DMS153 (cell line): ENCODE measurements around the gene LLGL2.

Experiments used
- DNase-seq: peaks from one replicate; lab custom pipeline; 2025; lab: John Stamatoyannopoulos, UW

Gene LLGL2

GRCh38 chr17:75550139-75550465 lies 24.6 kb downstream of the LLGL2 start:
- no peak for DNase-seq

- no peak for DNase-seq
These were observed 25.8 kb downstream of the LLGL2 start for GRCh38 chr17:75551266-75551665.

GRCh38 chr17:75552425-75553294 lies 27.2 kb downstream of the LLGL2 start:
- DNase-seq, result no peak

- no peak for DNase-seq
These were observed 28.0 kb downstream of the LLGL2 start for GRCh38 chr17:75553295-75554110.

GRCh38 chr17:75555679-75556153 lies 30.2 kb downstream of the LLGL2 start:
- no peak for DNase-seq

- no peak for DNase-seq
These were observed 31.8 kb downstream of the LLGL2 start for GRCh38 chr17:75557075-75557851.

GRCh38 chr17:75557852-75558665 lies 32.6 kb downstream of the LLGL2 start:
- no peak for DNase-seq

GRCh38 chr17:75558666-75559530 lies 33.4 kb downstream of the LLGL2 start:
- no peak for DNase-seq

- DNase-seq, result no peak
These were observed 34.5 kb downstream of the LLGL2 start for GRCh38 chr17:75559958-75560533.

GRCh38 chr17:75561927-75562603 lies 36.6 kb downstream of the LLGL2 start:
- no peak for DNase-seq

- DNase-seq, result no peak
These were observed 37.7 kb downstream of the LLGL2 start for GRCh38 chr17:75563063-75563758.

GRCh38 chr17:75564195-75564594 lies 38.7 kb downstream of the LLGL2 start:
- DNase-seq, result no peak

- DNase-seq, result no peak
These were observed 39.6 kb downstream of the LLGL2 start for GRCh38 chr17:75565066-75565465.

- no peak for DNase-seq
These were observed 40.1 kb downstream of the LLGL2 start for GRCh38 chr17:75565618-75566017.

GRCh38 chr17:75566416-75566815 lies 40.9 kb downstream of the LLGL2 start:
- no peak for DNase-seq

- no peak for DNase-seq
These were observed 41.3 kb downstream of the LLGL2 start for GRCh38 chr17:75566834-75567233.

GRCh38 chr17:75568412-75569255 lies 43.1 kb downstream of the LLGL2 start:
- DNase-seq, result no peak
